Activated CD8-positive, alpha-beta memory T cell treated with anti-CD3 and anti-CD28 coated beads for 24 hours (primary cell): Measurements from ENCODE around the gene KIAA0513.
"Not testable (repeated sequence)": the region's sequence is repeated elsewhere in the genome, so short reads cannot be mapped to it uniquely, and the experiment has no call there.

ENCODE experiments used
- DNase-seq: peaks from one replicate; pipeline ENCODE4 v3.0.0-alpha.2; 2020

KIAA0513 gene

DNA sequence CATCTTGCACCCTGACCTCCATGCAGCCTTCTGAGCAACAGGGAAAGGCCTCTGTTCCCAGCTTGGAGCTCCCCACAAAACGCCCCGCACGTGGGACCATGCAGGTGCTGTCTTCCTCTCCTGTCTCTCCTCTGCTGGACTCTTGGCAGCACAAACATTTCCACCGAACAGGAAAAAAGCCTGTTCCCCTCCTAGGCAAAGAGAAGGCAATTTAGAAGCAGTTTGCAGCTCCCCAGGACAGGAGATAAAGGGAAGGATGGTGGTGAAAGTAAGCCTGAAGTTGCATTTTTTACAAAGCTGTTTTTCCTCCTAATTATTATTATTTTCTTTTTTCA lies 92.4 kb downstream of the KIAA0513 start:
- DNase-seq = no peak

DNA sequence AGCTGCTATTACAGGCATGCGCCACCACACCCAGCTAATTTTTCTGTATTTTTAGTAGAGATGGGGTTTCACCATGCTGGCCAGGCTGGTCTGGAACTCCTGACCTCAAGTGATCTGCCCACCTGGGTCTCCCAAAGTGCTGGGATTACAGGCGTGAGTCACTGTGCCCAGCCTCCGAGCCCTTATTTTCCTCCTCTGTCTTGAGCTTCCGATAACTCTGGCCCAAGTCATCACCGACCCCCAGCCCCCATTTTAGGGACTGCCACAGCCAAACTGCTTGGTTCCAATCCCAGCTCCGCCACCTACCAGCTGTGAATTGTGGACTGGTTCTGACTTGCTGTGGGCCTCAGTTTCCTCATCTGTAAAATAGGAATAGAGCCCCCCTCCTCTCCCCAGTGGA lies 95.8 kb downstream of the KIAA0513 start:
- DNase-seq = not testable (repeated sequence)

DNA sequence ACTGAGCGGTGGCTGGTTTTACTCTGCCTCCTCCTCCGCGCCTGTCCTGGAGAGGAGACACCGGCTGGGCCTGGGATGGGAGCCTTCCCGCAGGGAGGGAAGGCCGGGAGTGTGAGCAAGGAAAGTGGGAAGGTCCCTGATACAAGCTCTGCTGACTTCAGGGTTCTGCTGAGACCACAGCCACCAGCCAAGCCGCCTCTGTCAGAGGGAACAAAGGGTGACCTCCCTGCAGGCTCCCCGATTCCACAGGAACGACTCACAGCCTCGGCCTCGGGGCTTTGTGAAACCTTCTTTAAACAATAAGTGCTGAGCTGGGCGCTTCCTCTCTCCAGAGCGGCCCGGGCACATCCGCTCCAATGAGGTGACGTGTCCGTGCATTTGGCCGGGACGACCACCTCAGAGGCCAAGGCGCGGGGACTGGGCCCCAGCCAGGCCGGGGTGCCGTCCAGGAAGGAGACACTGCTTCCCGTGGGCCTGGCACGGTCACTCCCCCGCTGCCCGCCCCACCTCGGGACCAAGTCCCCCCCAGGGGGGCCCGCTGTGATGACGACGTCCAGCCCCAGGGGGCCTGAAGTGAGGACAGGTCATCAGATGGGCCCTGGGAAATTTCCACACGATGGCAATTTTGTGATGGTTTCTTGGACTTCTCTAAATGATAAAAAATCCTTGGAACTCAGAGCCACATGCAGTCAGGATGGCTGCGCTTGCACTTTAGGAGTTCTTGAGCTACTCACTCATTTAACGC lies 96.5 kb downstream of the KIAA0513 start:
- no peak for DNase-seq

DNA sequence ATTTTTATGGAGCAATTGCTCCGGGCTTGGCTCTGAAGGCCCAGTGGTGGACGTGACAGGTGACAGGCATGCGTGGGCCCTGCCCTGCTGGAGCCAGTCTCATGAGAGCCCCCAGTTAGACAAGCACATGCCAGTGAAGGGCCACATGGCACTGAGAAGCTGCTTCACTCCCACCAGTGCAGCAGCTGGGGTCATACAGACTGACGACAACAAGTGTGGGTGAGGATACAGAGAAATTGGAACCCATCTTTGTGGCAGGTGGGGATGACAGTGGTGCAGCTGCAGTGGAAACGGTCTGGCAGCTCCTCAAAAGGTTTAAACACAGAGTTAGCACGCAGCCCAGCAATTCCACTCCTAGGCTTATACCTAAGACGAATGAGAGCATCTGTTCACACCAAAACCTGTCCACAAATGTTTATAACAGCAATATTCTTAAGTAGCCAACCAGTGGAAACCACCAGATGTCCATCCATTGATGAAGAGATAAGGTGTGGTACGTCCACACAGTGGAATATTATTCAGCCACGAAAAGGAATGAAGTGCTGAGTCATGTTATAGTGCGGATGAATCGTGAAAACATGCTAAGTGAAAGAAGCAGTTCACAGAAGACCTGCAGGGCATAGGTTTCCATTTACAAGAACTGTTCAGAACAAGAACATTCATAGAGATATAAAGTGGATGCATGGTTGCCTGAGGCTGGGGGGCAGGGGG lies 97.2 kb downstream of the KIAA0513 start:
- DNase-seq = no peak

DNA sequence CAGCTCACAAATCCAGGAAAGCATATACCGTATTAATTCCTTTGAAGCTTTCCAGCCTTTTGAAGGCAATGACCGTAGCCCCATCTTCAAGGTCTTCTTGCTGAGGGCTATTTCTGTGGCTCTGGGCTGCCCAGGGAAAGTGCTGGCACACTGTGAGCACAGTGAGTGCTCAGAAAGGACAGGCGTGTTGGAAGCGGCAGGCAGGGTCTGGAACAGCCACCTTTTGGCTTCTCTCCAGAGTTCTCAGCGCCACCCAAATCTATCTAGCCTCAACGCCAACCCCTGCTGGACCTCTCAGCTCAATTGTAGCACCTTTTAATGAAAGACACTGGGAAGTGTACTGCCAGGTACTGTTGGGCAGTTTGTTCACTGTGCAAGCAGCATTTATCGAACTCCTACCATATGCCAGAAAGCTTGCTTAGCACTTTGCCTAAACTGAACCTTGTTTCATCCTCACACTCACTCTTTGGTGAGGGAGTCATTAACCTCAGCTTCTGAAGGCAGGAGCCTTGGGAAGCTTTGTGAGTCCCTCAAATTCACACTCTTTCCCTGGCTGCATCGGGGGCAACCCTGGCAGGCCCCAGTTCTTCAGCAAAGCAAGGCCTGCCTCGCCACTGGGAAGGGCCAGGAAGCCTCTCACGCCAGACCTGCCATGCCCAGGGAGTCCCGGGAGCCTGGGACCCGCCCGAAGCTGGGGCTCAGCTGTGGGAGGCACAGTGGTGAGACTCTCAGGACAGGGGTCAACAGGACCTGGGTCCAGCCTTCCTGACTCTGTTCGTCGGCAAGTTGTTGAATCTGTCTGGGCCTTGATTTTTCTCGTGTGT lies 98.2 kb downstream of the KIAA0513 start:
- no peak for DNase-seq

DNA sequence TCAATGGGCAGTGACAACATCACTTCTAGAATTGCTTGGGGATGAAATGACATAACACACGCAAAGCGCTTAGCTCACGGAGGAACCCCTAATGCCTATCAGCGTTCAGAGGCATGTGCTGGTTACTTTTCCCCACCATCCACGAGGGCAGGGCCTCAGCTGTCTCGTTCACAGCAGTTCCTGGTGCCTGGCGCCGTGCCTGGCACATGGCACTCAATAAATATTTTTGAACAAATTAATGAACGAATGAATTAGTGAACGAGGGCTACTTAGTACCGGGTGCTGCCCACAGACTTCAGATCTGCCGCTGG lies 98.8 kb downstream of the KIAA0513 start:
- DNase-seq = no peak

DNA sequence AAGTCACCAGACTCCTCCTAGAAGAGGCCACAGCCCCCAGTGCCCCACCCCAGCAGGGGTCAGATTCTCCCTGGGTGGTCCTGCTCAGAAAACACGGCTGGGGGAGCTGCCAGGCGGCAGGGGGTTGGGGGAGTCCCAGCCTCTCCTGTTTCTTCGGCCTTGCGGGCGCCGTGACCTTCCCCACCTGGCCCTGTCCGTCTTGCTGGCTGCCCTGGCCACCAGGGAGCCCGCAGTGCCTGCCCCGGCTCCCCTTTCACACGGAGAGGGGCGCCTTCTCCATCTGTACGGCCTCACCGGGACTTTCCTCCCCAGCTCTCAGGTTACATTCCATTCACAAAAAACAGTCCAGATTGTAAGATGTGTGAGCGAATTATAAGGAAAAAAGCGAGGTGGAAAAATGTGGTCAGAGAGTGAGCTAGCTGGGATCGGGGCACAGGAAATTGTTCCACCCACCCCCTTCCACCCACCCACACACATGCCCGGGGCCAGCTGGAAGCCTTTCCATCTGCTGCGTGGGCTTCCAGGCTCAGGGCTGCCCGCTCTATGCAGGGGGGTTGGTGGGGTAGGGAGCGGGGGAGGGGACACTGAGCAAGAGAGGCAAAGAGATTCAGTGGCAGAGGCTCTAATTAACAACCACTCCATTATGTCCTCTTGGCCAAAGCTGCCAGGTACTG lies 99.2 kb downstream of the KIAA0513 start:
- DNase-seq = peak; percentile 66

DNA sequence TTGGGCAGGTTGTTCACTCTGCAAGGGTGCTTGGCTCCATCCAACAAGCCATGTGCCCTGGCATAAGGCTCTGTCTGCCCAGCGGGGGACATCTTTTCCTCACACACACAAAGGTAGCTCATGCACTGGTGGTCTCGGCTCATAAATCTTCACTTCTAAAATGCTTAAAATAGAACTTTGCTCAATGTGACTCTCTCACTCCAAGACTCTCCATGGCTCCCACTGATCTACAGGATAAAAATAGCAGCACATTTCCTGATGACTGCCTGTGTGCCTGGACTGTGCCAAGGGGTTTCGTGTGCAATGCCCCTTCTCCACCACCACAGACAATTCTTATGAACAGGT lies 99.8 kb downstream of the KIAA0513 start:
- DNase-seq = no peak

DNA sequence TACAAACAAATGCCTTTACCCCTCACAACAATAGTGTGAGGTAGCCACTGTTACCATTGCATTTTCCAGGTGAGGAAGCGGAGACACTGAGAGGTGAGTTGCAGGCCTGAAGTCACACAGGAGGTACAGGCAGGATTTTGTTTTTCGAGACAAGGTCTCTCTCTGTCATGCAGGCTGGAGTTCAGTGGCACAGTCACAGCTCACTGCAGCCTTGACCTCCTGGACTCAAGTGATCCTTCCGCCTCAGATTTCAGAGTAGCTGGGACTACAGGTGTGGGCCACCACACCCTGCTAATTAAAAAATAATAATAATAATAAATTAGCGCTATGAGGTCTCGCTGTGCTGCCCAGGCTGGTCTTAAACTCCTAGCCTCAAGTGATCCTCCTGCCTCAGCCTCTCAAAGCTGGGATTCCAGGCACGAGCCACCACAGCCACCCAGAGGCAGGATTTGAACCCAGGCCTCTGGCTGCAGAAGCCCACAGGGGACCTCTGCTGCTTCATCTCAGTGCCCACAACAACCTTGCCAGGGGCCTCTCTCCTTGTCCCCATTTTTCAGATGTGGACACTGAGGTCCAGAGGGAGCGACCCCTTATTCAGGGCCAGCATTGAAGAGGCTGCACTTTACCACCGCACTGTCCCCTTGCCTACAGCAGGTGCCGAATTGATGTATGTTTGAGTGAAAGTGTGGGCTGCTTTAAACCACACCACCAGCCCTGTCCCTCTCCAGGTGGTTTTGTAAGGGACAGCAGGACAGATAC lies 100.7 kb downstream of the KIAA0513 start:
- DNase-seq = no peak

DNA sequence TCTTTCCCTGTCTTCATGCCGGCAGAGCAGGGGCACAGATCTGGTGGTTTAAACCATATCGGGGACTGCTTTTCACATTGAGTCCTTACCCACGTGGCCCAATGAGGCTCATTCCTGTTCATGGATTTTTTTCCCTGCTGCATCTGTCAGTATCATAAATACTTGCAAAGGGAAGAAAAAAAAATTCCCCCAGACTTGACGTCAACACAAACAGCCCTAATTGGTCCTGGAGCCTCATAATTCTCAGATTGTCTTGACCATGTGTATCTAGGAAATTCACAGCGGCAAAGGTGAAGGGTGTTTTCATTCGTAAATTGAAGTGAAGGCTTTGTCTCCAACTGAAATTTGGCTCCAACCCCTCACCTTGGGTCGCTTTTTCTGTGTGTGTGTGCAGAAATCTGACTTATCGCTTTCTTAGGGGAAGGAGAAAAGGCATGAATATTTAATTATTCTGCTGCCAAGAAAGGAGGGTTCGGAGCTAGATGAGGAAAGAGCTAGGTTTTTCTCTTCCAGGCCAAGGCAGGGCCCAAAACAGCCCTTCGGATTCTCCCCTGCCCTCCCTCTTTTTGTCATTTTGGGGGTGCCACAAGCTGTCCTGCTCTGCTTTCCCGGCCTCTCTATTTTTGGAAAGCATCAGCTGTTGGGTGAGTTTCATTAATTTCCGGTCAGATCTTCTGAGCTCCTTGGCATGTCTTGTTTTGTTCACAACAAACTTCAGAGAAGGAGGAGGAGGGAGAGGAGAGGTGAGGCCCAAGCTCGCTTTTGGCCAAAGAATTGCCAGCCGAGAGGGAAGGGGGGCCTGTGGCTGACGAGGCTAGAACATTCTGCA lies 102.5 kb downstream of the KIAA0513 start:
- no peak for DNase-seq

DNA sequence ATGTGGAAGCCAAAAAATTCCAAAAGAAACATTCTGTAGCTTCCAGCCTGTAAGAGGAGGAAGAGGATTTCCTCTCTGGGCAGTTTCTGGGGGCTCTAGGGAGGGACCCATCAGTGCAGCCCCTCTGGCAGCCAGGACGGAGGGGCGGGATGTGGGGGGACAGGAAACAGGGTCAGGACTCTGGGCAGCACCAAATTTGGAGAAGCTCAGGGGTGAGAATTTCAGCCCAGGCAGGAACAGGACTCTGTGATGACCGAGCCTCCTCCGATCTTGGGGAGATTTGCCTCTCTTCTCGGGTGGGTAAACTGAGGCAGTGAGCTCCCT lies 103.1 kb downstream of the KIAA0513 start:
- DNase-seq = no peak

DNA sequence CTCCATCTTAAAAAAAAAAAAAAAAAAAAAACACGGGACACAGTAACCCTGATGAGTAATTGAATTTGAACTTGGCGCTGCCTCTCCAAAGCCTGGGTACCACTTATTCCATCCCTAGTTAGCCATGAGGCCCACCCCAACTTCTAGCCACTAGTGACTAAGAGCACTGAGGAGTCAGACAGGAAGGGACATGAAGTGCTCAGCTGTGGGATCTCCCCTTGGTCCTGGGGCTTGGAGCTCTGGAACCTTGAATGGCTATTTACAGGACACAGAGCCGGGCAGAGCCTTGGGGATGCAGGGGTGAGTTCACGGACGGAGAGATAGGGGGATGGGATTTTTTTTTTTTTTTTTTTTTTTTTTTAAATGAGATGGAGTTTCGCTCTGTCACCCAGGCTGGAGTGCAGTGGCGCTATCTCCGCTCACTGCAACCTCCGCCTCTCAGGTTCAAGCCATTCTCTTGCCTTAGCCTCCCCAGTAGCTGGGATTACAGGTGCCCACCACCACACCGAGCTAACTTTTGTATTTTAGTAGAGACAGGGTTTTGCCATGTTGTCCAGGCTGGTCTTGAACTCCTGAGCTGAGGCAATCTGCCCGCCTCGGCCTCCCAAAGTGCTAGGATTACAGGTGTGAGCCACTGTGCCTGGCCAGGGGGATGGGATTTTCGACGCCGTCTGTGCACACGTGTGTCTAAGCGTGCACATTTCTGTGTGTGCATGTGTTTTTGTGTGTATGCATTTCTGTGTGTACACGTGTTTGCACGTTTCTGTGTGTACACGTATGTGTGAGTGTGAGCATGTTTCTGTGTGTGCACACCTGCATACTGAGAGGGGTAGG lies 105.1 kb downstream of the KIAA0513 start:
- no peak for DNase-seq

DNA sequence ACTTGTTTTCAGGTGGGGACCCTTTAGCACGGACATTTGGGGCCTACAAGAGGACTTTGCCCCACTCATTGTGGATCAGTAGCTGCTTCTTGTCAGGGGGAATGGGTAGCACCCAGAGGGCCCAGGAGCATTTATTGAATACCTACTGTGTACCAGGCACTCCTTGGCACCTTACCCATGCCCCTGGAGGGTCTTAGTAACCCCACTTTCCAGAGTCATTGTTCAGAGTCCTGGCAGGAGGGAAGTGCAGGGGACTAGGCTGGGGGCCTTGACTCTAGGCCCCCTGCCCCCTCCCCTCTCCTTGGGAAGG lies 105.7 kb downstream of the KIAA0513 start:
- DNase-seq = no peak

DNA sequence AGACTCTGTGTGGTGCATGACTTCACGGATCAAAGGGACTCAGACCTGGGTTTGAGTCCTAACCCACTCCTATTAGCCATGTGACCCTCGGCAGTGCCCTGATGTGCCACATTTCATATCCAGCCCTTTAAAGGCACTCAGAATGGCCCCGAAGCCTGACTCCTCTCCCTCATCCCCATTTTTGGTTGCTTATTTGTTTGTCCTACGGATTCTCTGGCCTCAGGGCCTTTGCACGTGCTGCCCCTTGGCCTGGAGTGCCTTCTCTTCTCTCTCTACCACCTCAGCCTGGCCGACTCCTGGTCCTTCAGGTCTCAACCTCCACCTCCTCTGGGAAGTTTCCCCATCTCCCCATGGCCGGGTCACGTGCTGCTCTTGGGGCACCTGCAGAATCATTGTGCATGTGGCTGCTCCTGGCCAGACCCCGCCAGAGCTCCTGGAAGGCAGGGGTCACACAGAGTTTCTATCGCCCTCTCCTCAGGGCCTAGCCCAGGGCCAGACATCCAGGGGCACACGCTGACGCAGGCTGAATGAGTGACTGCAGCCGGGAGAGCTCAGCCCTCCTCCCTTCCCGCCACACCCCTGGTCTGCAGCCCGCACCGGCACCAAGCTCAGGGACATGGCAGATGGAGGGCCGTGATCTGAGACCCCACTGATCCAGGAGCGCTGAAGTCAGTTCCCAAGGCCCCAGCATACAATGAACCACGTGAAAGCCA lies 106.6 kb downstream of the KIAA0513 start:
- no peak for DNase-seq

DNA sequence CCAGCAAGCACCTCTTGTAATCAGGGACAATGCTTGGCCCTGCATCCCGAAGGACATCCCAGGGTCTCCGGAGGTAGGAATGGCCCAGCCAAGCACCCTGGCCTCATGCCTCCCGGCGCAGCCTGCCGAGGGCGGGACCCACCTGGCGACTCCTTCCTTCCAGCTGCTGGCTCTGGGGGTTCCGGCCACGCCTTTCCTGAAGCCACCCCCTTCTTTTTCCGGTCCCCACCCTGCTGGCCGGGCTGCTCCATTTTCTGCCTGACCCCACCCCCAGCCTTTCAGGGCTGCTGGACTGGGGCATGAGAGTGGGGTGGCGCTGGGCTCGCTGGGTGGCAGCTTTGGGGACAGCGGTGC lies 107.2 kb downstream of the KIAA0513 start:
- DNase-seq = no peak

DNA sequence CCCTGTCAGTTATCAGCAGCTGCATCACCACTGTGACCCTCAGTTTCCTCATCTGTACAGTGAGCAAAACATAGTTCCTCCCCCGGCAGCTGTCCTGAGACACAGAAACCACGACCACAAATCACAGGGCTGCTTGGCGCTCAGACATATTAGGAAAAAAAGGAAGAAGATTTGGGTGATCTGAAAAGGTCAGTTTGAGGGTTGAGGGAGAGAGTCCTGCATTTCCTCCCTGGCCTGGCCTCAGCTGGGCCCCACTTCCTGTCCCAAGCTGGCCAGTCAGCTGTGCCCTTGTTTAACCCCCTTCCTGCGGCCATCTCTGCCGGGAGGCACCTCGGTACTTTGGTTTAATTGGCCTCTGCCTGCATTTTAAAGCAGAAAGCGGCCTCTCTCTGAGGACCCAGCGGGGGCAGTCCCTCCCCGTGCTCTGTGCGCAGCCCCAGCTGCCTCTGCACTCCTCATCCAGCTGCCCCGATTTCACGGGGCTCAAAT lies 108.7 kb downstream of the KIAA0513 start:
- no peak for DNase-seq

DNA sequence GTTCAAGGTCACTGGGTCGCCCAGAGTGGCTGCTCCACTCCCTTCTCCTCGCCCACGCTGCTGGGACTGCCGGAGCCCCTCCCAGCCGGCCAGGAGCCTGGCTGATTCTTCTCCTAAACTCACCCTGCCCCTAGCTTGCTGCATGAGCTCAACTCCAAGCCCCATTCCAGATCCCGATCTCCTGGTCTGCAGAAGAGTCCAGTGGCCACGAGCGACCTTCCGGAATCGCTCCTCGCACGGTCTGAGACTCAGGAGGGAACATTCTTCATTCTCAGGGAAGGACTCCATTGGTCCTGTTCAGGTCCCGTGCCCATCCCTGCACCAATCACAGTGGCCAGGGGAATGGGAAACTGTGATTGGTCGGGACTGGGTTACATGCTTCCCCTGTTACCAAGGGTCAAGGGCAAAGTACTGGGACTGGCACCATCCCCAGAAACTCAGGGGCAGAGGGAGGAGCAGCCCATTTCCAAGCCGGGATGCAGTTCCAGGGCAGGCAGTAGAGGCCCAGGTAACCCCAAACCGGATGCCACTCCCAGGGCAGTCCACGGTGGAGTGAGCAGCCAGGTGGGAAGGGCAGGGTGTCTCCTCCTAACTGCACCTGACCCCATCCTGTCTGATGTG lies 109.2 kb downstream of the KIAA0513 start:
- no peak for DNase-seq

DNA sequence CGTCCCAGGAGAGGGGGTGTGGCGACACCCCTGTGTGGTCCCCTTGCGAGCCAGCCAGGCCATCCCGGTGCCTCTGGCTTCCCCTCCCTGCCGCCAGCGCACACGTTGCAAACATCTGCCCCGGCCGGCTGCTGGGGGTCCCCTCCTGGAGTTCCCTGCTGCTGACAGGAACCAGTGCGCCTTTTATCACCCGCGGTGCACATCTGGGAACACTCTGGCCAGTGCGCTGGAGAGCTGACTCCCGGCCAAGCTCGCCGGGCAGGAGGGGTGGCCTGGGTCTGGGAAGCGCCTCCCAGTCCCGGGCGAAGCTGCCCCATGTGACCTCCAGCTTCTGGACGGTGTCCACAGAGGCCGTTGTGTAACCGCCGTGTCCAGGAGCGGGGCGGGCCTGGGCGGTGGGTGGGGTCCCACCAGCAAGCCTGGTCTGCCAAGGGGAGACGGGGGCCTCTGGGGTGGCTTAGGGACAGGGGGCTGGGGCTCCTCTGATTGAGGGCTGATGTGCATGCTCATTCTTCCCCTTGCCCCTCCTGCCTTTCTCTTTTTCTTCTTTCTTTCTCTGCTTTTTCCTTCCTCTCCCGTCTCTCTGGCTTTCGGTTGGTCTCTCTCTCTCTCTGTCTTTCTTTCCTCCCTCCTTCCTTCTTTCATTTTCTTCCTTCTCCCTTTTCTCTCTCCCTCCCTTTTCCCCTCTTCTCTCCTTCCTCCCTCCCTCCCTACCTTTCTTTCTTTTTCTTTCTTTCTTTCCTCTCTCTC lies 109.9 kb downstream of the KIAA0513 start:
- DNase-seq = no peak

DNA sequence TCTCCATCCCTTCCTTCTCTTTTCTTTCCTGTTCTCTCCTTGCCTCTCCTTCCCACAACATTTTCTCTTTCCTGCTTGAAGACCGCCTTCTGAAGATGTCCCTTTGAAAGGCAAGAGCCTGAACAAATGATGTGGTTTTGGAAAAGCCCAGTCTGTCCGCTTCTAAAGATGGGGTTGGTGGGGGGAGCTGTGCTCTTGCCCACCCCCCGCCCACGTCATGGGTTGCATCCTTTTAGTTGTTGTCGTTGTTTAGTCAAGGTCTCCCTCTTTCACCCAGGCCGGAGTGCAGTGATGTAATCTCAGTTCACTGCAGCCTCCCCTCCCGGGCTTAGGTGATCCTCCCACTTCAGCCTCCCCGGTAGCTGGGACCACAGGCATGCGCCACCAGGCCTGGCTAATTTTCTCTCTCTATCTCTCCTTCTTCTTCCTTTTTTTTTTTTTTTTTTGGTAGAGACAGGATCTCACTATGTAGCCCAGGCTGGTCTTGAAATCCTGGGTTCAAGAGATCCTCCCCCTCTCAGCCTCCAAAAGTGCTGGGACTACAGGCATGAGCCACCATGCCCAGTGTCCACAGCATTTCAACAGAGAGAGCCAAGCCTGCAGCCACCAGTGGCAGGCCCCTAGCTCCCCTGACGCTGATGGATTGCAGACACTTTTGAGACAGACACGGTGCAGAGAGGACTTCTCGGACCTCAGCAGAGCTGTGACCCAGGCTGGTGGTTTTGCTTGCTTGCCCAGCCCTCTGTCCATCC lies 110.7 kb downstream of the KIAA0513 start:
- no peak for DNase-seq
